Trophoblast cell (in vitro differentiated cells and primary cell): ENCODE data around the gene FGF11.
"Not testable (repeated sequence)": the region's sequence is repeated elsewhere in the genome, so short reads cannot be mapped to it uniquely, and the experiment has no call there.

Experiments
- DNase-seq, 2 donors: peaks; one replicate each; pipeline ENCODE4 v3.0.0-alpha.2; 2016
- H2AFZ ChIP-seq: 2 replicates; pipeline ENCODE4 v1.6.1; 2013; ENCODE audit warnings: low read length, moderate library complexity, mild to moderate bottlenecking; ENCODE audit not compliant: insufficient read depth, poor library complexity
- H2AK5ac ChIP-seq: 2 replicates; pipeline ENCODE4 v1.6.1; 2013; ENCODE audit warnings: mild to moderate bottlenecking, low read length
- H2BK120ac ChIP-seq: 2 replicates; pipeline ENCODE4 v1.6.1; 2013; ENCODE audit warnings: low read length, mild to moderate bottlenecking, moderate library complexity; ENCODE audit not compliant: insufficient read depth, poor library complexity
- H2BK12ac ChIP-seq: 2 replicates; pipeline ENCODE4 v1.6.1; 2013; ENCODE audit warnings: mild to moderate bottlenecking, low read length, moderate library complexity
- H2BK5ac ChIP-seq: 2 replicates; pipeline ENCODE4 v1.6.1; 2013; ENCODE audit warnings: low read length, low read depth, moderate library complexity, mild to moderate bottlenecking; ENCODE audit not compliant: poor library complexity
- H3K14ac ChIP-seq: 2 replicates; pipeline ENCODE4 v1.6.1; 2013; ENCODE audit warnings: mild to moderate bottlenecking, low read length
- H3K18ac ChIP-seq: 2 replicates; pipeline ENCODE4 v1.6.1; 2013; ENCODE audit warnings: mild to moderate bottlenecking, low read length
- H3K23ac ChIP-seq: 2 replicates; pipeline ENCODE4 v1.6.1; 2013; ENCODE audit warnings: low read length
- H3K27ac ChIP-seq: 2 replicates; pipeline ENCODE4 v1.5.1; 2013; ENCODE audit warnings: low read depth, mild to moderate bottlenecking, inconsistent platforms, low read length, moderate library complexity
- H3K27me3 ChIP-seq: 2 replicates; pipeline ENCODE4 v1.6.1; 2013; ENCODE audit warnings: inconsistent platforms, mild to moderate bottlenecking, low read length, moderate library complexity; ENCODE audit not compliant: insufficient read depth
- H3K36me3 ChIP-seq, 2 experiments: 1 replicate in 1 of 2; 2 replicates in 1 of 2; pipeline ENCODE4 v1.6.1; 2013; ENCODE audit warnings: low read length in 2 of 2, mild to moderate bottlenecking in 2 of 2, moderate library complexity in 1 of 2; ENCODE audit not compliant: insufficient read depth in 2 of 2, control insufficient read depth in 1 of 2
- H3K4ac ChIP-seq: 2 replicates; pipeline ENCODE4 v1.6.1; 2013; ENCODE audit warnings: low read depth, mild to moderate bottlenecking, low read length, moderate library complexity
- H3K4me1 ChIP-seq, 2 experiments: 1 replicate in 1 of 2; 2 replicates in 1 of 2; pipeline ENCODE4 v1.6.1; 2013; ENCODE audit warnings: low read length in 2 of 2, mild to moderate bottlenecking in 2 of 2, moderate library complexity in 1 of 2; ENCODE audit not compliant: insufficient read depth in 2 of 2, control insufficient read depth in 1 of 2
- H3K4me2 ChIP-seq: 2 replicates; pipeline ENCODE4 v1.6.1; 2013; ENCODE audit warnings: inconsistent platforms, mild to moderate bottlenecking, low read length, moderate library complexity
- H3K4me3 ChIP-seq: 2 replicates; pipeline ENCODE4 v1.5.1; 2013; ENCODE audit warnings: mild to moderate bottlenecking, low read depth, low read length, inconsistent platforms
- H3K79me1 ChIP-seq: one replicate; pipeline ENCODE4 v1.6.1; 2013; ENCODE audit warnings: low read length
- H3K79me2 ChIP-seq: 2 replicates; pipeline ENCODE4 v1.6.1; 2013; ENCODE audit warnings: low read length, mild to moderate bottlenecking; ENCODE audit not compliant: control insufficient read depth, insufficient read depth, poor library complexity
- H3K9ac ChIP-seq: 2 replicates; pipeline ENCODE4 v1.6.1; 2013; ENCODE audit warnings: mild to moderate bottlenecking, low read length
- H3K9me3 ChIP-seq: 2 replicates; pipeline ENCODE4 v1.6.1; 2013; ENCODE audit warnings: low read depth, mild to moderate bottlenecking, control low read depth, inconsistent platforms, low read length; ENCODE audit not compliant: insufficient read depth
- H4K12ac ChIP-seq: 2 replicates; pipeline ENCODE4 v1.6.1; 2013; ENCODE audit warnings: low read depth, mild to moderate bottlenecking, low read length, moderate library complexity
- H4K8ac ChIP-seq: 2 replicates; pipeline ENCODE4 v1.6.1; 2013; ENCODE audit warnings: low read depth, mild to moderate bottlenecking, low read length, moderate library complexity
- H4K91ac ChIP-seq: one replicate; pipeline ENCODE4 v1.6.1; 2013; ENCODE audit warnings: low read depth, mild to moderate bottlenecking, low read length, moderate library complexity
- WGBS: extraction: QIAGEN DNeasy Blood & Tissue Kit; methylation state at CpG from one replicate; pipeline ENCODE4 v1.1.7; 2013; ENCODE audit warnings: missing lambda C conversion rate; ENCODE audit not compliant: insufficient read length, insufficient coverage; ENCODE audit errors: extremely low coverage; 5-methylcytosine and 5-hydroxymethylcytosine counted together

The FGF11 gene

GRCh38 chr17:7482742-7483088 is 43.4 kb downstream of the FGF11 start:
- WGBS, result no CpG with 5 or more reads among the region's 6 CpGs
- Histone ChIP-seq H3K4me1 (peaks cover 27 to 29% of the 10 kb centered on the region in 2 experiments), H3K14ac (peak overlapping the region; percentile 5), H4K91ac (peak overlapping the region; percentile 96), H4K8ac (peak overlapping the region; percentile 98), H3K79me1 (peaks cover 31% of the 10 kb centered on the region), H3K79me2 (peaks cover 32% of the 10 kb centered on the region), H2AK5ac (peak overlapping the region; percentile 97), H3K18ac (peak overlapping the region; percentile 99)
- H3K9me3 ChIP-seq, H3K27me3 ChIP-seq, H3K23ac ChIP-seq, H3K4ac ChIP-seq, H3K36me3 ChIP-seq, H2BK12ac ChIP-seq, H4K12ac ChIP-seq, H3K4me3 ChIP-seq, H3K27ac ChIP-seq, H3K9ac ChIP-seq, H2BK120ac ChIP-seq, H2BK5ac ChIP-seq, H2AFZ ChIP-seq, H3K4me2 ChIP-seq, DNase-seq: not testable (repeated sequence)

- Histone ChIP-seq H3K79me1 (peaks cover 29% of the 10 kb centered on the region), H2BK5ac (peak overlapping the region; percentile 97), H2BK12ac (peak overlapping the region; percentile 73), H2AFZ (peak overlapping the region; percentile 97), H4K91ac (peak overlapping the region; percentile 96), H2AK5ac (peak overlapping the region; percentile 97), H3K9ac (peak overlapping the region; percentile 88), H4K12ac (peak overlapping the region; percentile 98), H3K9me3 (no peaks in the 10 kb centered on the region), H3K4me1 (peaks cover 20 to 21% of the 10 kb centered on the region in 2 experiments), H3K4ac (peak overlapping the region; percentile 85), H3K4me2 (peak overlapping the region; percentile 77), H3K79me2 (peaks cover 32% of the 10 kb centered on the region), H3K23ac (no peak overlapping the region), H3K36me3 (no peaks in the 10 kb centered on the region), H3K14ac (peak overlapping the region; percentile 99), H3K27ac (peak overlapping the region; percentile 97), H2BK120ac (peak overlapping the region; percentile 94), H3K27me3 (no peaks in the 10 kb centered on the region), H3K4me3 (peak overlapping the region; percentile 76), H4K8ac (peak overlapping the region; percentile 98), H3K18ac (peak overlapping the region; percentile 99)
- DNase-seq, result peak; percentile 89 to 91
- WGBS, result no CpG with 5 or more reads among the region's 38 CpGs
Observed at GRCh38 chr17:7483255-7484066, 44.1 kb downstream of the FGF11 start.

GRCh38 chr17:7484067-7484918 is 45.0 kb downstream of the FGF11 start, which contains the start of gene POLR2A:
POLR2A (plus strand) TSS chr17:7484366.
- Histone ChIP-seq H2BK12ac (peak within 1 kb of the TSS; percentile 73), H3K9me3 (no peaks in the 10 kb centered on the region), H3K23ac (no peak within 1 kb of the TSS), H3K79me2 (peaks cover 25% of the 10 kb centered on the region), H4K12ac (peak within 1 kb of the TSS; percentile 98), H3K27ac (peak within 1 kb of the TSS; percentile 97), H3K14ac (peak within 1 kb of the TSS; percentile 99), H3K79me1 (peaks cover 21% of the 10 kb centered on the region), H4K8ac (peak within 1 kb of the TSS; percentile 98), H3K18ac (peak within 1 kb of the TSS; percentile 99), H2BK5ac (peak within 1 kb of the TSS; percentile 97), H3K4me1 (peaks cover 17 to 18% of the 10 kb centered on the region in 2 experiments), H3K36me3 (no peaks in the 10 kb centered on the region), H3K4ac (peak within 1 kb of the TSS; percentile 92), H3K9ac (peak within 1 kb of the TSS; percentile 88), H2BK120ac (peak within 1 kb of the TSS; percentile 94), H4K91ac (peak within 1 kb of the TSS; percentile 96), H3K4me3 (peak within 1 kb of the TSS; percentile 81), H3K27me3 (no peaks in the 10 kb centered on the region), H3K4me2 (peak within 1 kb of the TSS; percentile 97), H2AK5ac (peak within 1 kb of the TSS; percentile 97), H2AFZ (peak within 1 kb of the TSS; percentile 97)
- no CpG with 5 or more reads among the region's 64 CpGs for whole genome bisulfite sequencing
- peak; percentile 96 to 99 for DNase-seq

- Histone ChIP-seq H3K18ac (no peak overlapping the region), H3K27ac (peak overlapping the region; percentile 29), H2BK5ac (peak overlapping the region; percentile 45), H3K79me2 (peaks cover 24% of the 10 kb centered on the region), H3K9ac (peak overlapping the region; percentile 71), H3K4me3 (peak overlapping the region; percentile 81), H2AK5ac (peak overlapping the region; percentile 22), H4K12ac (no peak overlapping the region), H3K4ac (peak overlapping the region; percentile 92), H3K9me3 (no peaks in the 10 kb centered on the region), H3K4me2 (peak overlapping the region; percentile 97), H4K91ac (peak overlapping the region; percentile 49), H3K79me1 (peaks cover 16% of the 10 kb centered on the region), H2AFZ (peak overlapping the region; percentile 23), H3K4me1 (peaks cover 15 to 16% of the 10 kb centered on the region in 2 experiments), H3K36me3 (peaks cover 3% of the 10 kb centered on the region in 2 experiments), H3K14ac (peak overlapping the region; percentile 80), H3K27me3 (no peaks in the 10 kb centered on the region), H2BK12ac (no peak overlapping the region), H3K23ac (no peak overlapping the region), H4K8ac (peak overlapping the region; percentile 61), H2BK120ac (no peak overlapping the region)
- no CpG with 5 or more reads among the region's 19 CpGs for WGBS
- peak in 1 of 2 donors; percentile 45 for DNase-seq
Observed at GRCh38 chr17:7484919-7485377, 45.6 kb downstream of the FGF11 start.
